ENCODE measurements around the gene SHISA7. TPM values are rescaled to one million over a fixed set of nuclear protein-coding genes. Genes with fewer than 3 reads are reported as not detected.
"Not testable (repeated sequence)": the region's sequence is repeated elsewhere in the genome, so short reads cannot be mapped to it uniquely, and the experiment has no call there.

Gene SHISA7
- polyA plus RNA-seq, 2 of the 4 experiments (the other 2 are of a cell fraction) = 0.01 TPM; not detected in 1

- TF ChIP-seq ATOH8 (CRISPR knock-in tag; IDR thresholded peaks at IDR 0.05; ENCODE audit: low read depth) (no peak), ZSCAN20 (CRISPR knock-in tag; IDR thresholded peaks at IDR 0.05) (no peak), ZC3H11A (IDR thresholded peaks at IDR 0.05) (no peak), USF2 (IDR thresholded peaks at IDR 0.05) (peak; percentile 96), HOXA7 (CRISPR knock-in tag; IDR thresholded peaks at IDR 0.05) (no peak), SREBF2 (IDR thresholded peaks at IDR 0.05) (no peak), POLR2A (IDR thresholded peaks at IDR 0.05; ENCODE audit: low read length) (no peak), POLR2AphosphoS2 (conservative IDR thresholded peaks at IDR 0.05; ENCODE audit: low read length) (no peak), HOXB13 (CRISPR knock-in tag; IDR thresholded peaks at IDR 0.05; ENCODE audit: low read depth) (peak; percentile 12; the same call in 1 of the 2 replicates), ELK1 (IDR thresholded peaks at IDR 0.05; ENCODE audit: low read depth, low read length) (no peak), E2F6 (IDR thresholded peaks at IDR 0.05; ENCODE audit: borderline replicate concordance, low read depth) (peak; percentile 95)
- TF ChIP-seq, protein P1, sequence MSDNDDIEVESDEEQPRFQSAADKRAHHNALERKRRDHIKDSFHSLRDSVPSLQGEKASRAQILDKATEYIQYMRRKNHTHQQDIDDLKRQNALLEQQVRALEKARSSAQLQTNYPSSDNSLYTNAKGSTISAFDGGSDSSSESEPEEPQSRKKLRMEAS (IDR thresholded peaks at IDR 0.05) = peak; percentile 99
Observed at GRCh38 chr19:55407800-55408532, 35.1 kb downstream of the SHISA7 start (continued).

DNA sequence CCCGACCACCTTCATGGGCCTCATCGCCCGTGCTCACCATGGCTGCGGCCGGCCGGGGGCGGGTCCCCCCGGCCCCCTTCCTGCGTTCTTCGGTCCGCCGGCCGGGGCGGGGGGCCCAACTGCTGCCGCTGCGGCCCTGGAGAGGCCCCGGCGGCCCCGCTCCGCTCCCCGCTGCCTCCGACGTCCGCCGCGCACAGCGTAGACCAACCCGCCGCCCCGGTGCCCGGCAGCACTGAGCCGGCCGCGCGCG lies 35.6 kb downstream of the SHISA7 start, which contains the start of gene UBE2S:
Gene UBE2S, minus strand, starts transcription at position 239 of the 250 bp plus-strand sequence. Its CDS starts 199 bp downstream, at position 40.
- WGBS (ENCODE audit: missing lambda C conversion rate) = no CpG with 5 or more reads among the region's 36 CpGs
- peak within 1 kb of the TSS; percentile 98 for H3K4me3 ChIP-seq
- peak within 1 kb of the TSS; percentile 81 for H3K4me2 ChIP-seq
- DNase-seq (ENCODE audit: low read depth in 1 of 2, low spot score in 1 of 2); FAIRE-seq; H3K9me3 ChIP-seq; TF ChIP-seq FOSL2 (IDR thresholded peaks at IDR 0.05): not testable (repeated sequence)
- peak within 1 kb of the TSS; percentile 95 to 97 for H3K27ac ChIP-seq
- POLR2A ChIA-PET = interaction anchor here (0.6 to 3.3 kb wide), 59 partner anchors 8 to 959 kb away, joined by 3 to 55 read pairs (median 5); partner anchors contain the start of genes BRSK1, DNAAF3, FIZ1 and GARIN5B
- H3K4me1 ChIP-seq = peaks cover 41% of the 10 kb centered on the region
- ATAC-seq = peak; percentile 71 to 80
- CTCF ChIA-PET = interaction anchor here (1.1 to 8.1 kb wide), 4 partner anchors 11 to 266 kb away, joined by 3 to 61 read pairs (median 8); no protein-coding TSS in a partner anchor
- TF ChIP-seq REST (IDR thresholded peaks at IDR 0.05) (0 out of 2 replicates have a peak, but pooled peaks have one; percentile 37), PHF8 (IDR thresholded peaks at IDR 0.05; ENCODE audit: borderline replicate concordance, low read depth) (peak; percentile 99), GATA3 (IDR thresholded peaks at IDR 0.05; ENCODE audit: borderline replicate concordance) (peak; percentile 17; the same call in 1 of the 2 replicates), POLR2A (IDR thresholded peaks at IDR 0.05; ENCODE audit: low read length) (peak; percentile 99), TP53 (CRISPR knock-in tag; IDR thresholded peaks at IDR 0.05) (peak; percentile 95; the same call in 1 of the 2 replicates), EHF (CRISPR knock-in tag; IDR thresholded peaks at IDR 0.05) (0 out of 2 replicates have a peak, but pooled peaks have one; percentile 51), FOSL2 (CRISPR knock-in tag; IDR thresholded peaks at IDR 0.05) (peak; percentile 24), JUN (IDR thresholded peaks at IDR 0.05) (peak; percentile 95 to 99)
- TF ChIP-seq, protein P2, sequence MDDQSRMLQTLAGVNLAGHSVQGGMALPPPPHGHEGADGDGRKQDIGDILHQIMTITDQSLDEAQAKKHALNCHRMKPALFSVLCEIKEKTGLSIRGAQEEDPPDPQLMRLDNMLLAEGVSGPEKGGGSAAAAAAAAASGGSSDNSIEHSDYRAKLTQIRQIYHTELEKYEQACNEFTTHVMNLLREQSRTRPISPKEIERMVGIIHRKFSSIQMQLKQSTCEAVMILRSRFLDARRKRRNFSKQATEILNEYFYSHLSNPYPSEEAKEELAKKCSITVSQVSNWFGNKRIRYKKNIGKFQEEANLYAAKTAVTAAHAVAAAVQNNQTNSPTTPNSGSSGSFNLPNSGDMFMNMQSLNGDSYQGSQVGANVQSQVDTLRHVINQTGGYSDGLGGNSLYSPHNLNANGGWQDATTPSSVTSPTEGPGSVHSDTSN (IDR thresholded peaks at IDR 0.05) = peak; percentile 75; the same call in 1 of the 2 replicates
- TF ChIP-seq, protein P3, sequence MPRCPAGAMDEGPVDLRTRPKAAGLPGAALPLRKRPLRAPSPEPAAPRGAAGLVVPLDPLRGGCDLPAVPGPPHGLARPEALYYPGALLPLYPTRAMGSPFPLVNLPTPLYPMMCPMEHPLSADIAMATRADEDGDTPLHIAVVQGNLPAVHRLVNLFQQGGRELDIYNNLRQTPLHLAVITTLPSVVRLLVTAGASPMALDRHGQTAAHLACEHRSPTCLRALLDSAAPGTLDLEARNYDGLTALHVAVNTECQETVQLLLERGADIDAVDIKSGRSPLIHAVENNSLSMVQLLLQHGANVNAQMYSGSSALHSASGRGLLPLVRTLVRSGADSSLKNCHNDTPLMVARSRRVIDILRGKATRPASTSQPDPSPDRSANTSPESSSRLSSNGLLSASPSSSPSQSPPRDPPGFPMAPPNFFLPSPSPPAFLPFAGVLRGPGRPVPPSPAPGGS (IDR thresholded peaks at IDR 0.05) = peak; percentile 99
